ENCODE data around the gene CYLD. TPM values are rescaled to one million over a fixed set of nuclear protein-coding genes. Genes with fewer than 3 reads are reported as not detected.

Gene CYLD
- total RNA-seq: 343 and 355 TPM in 2 replicates

DNA sequence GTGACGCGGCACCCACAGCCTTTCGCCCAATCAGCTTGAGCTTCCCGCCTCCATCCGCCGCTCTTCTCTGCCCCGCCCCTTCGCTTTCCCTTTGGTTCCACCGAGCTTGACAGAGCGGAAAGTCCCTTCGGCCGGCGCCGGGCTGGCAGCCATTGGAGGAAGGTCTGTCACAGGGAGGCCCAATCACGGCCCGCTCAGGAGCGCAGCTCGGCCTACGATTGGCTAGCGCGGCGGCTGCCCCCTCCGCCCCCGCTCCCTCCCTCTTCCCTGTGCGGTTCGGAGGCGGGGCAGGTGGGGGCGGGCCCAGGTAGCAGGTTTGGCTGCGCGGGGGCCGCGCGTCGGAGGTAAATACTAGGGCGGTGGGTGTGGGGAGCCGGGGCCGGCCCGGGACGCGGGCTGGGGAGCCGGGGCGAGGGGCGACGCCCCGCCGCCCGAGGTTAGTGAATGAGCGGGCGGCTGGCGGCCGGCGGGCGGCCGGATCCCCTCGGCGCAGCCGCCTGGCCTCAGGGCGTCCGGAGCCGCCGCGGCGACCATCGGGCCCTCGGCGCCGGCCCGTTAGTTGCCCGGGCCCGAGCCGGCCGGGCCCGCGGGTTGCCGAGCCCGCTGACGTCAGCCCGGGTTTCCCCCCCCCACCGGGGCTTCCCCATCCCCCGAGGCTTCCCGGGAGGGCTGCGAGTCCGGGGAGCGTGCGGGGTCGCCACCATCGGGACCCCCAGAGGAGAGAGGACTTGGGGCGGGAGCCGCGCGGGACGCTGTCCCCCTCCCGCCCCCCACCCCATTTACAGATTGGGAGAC, at the start of gene CYLD:
CYLD (plus strand) TSS at position 306 of the 795 bp plus-strand sequence. CDS start 7,613 bp downstream, outside the sequence.
- intact Hi-C loops (cut with micrococcal nuclease): loop anchor here (1.0 to 2.0 kb wide), 8 partner anchors 11 to 717 kb away; partner anchors contain the start of genes CNEP1R1 and SNX20

DNA sequence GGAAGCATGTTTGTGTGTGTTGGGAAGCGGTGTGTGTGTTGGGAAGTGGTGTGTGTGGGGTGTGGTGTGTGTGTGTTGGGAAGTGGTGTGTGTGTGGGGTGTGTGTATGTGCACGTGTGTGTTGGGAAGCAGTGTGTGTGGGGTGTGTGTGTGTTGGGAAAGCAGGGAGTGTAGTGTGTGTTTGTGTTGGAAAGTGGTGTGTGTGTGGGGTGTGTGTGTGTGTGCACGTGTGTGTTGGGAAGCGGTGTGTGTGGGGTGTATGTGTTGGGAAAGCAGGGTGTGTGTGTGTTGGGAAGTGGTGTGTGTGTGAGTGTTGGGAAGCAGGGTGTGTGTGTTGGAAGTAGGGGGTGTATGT, 49.3 kb upstream of the CYLD start:
- intact Hi-C loops (cut with micrococcal nuclease): no loop called here

DNA sequence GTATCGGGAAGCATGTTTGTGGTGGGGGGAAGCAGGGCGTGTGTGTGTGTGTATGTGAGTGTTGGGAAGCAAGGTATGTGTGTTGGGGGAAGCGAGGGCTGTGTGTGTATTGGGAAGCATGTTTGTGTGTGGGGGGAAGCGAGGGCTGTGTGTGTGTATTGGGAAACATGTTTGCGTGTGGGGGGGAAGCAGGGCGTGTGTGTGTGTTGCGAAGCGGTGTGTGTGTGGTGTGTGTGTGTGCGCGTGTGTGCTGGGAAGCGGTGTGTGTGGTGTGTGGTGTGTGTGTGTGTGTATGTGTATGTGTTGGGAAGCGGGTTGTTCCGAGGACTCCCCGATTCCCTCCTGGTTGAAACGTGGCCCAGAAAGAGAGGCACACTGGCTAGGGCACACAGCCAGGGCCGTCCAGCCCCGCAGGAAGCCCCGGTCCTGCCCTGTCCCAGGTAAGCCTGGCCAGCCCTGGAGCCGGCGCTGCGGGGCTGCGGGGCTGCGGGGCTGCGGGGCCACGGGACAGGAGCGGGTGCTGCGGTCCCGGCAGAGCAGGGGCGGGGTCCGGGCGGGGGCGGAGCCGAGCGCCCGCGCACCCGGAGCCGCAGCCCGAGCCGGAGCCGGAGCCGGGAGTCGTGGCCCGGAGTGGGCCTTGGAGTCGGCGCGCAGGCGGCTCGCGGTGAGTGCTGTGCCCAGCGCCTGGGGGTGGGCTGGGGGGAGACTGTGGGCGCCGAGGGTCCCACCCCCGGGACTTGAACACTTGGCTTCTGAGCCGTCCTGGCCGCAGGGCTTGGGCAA, 48.7 kb upstream of the CYLD start, which contains the start of gene NOD2:
NOD2 (plus strand) TSS at position 608 of the 783 bp plus-strand sequence. CDS start 5,890 bp downstream, outside the sequence.
- intact Hi-C loops (cut with micrococcal nuclease): no loop called here

DNA sequence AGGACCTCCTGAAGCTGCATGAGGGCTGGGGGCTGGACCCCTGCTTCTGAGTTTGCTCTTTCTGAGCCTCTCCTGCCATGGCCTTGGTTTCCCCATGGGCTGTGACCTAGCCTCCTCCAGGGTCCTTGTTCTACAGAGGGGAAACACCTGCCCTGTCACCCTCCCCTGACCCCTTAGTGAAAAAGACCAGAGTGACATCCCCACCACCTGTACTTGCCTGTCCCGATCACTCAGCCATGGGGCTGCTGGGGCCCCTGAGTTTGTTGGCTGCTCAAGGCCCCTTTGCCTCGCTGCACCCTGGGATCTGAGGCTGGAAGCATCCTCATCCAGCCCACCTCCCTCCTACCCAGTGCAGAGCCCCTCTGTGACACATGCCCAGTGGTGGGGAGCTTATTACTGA, 47.7 kb upstream of the CYLD start:
- intact Hi-C loops (cut with micrococcal nuclease): no loop called here

DNA sequence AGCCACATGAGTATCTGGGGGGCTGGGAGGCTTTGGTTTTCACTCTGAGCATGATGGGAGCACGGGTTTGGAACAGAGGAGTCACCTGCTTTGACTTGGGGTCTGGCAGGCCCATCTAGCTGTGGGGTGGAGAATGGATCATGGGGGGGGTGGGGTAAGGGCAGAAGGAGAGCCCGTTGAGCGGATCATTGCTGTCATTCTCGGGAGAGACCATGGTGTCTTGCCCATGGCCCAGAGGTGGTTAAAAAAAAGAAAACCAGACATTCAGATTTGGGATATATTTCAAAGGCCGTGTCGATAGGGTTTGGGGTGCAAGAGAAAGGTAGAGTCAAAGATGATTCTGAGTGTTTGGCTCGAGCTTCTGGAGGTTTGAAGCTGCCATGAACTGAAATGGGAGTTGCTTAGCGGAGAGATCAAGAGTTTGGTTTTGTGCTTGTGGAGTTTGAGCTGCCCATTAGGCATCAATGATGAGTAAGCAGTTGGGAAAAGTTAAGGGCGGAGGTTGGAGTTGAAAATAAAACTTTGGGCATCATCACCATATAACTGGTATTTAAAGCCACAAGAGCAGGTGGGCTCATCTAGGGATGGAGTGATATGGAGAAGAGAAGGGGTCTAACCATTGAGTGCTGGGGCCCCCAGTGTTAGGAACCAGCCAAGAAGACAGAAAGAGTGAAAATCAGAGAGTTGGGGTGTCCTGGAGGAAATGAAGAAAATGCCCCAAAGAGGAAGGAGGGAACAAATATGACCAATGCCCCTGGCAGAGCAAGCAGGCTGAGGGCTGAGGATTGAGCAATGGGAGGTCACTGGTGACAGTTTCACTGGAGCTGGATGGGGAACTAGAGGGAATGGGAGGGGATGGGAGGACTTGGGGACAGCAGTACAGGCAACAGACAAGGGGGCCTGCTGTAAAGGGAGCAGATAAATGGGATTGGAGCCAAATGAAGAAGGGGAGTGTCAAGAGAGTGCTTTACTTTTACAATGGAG, 46.6 kb upstream of the CYLD start:
- intact Hi-C loops (cut with micrococcal nuclease): no loop called here

DNA sequence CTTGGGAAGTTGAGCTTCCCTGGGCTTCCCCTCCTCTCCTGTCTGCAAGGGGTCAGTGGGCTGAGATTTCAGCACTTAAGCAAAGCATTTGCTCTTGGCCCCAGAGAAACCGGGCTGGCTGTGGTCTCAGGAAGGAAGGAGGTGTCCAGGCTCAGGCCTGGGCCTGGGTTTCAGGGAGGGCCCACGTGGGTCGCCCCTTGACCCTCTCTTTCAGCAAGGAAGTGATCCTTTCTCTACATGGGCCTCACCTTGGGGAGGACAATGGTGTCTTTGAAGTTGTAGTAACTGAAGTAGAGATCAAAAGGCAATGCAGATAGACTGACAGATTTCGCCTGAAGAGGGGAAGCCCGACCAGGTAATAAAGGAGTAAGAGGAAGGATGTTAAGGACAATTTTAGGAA, 45.8 kb upstream of the CYLD start:
- intact Hi-C loops (cut with micrococcal nuclease): no loop called here

DNA sequence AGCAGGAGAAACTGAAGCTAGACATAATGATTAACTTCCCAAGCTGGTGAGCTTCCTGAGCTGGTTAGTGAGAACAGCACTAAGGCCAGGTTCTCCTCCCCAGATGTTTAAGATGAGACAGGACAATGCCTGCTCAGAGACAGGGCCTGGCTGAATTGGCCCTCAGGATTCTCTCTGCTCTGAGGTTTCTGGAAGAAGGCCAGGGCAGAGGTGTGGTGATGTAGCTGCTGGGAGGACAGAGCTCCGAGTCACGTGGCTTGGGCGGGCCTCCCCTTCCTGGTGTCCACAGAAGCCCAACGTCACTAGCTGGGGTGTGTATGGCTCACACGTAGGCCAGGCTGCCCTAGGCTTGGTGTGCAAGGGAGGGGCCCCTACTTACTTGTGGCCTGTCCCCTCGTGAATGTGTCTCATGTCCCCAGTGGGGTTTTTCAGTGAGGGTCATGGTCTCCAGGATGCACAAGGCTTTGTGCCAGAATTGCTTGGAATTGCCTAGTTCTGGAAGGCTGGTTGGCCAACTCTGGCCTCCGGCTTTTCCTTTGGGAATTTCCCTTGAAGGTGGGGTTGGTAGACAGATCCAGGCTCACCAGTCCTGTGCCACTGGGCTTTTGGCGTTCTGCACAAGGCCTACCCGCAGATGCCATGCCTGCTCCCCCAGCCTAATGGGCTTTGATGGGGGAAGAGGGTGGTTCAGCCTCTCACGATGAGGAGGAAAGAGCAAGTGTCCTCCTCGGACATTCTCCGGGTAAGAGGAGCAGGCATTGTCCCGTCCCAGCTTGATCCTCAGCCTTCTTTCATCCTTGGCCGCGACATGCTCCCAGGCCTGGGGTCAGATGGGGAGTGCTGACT, 45.1 kb upstream of the CYLD start:
- intact Hi-C loops (cut with micrococcal nuclease): no loop called here

DNA sequence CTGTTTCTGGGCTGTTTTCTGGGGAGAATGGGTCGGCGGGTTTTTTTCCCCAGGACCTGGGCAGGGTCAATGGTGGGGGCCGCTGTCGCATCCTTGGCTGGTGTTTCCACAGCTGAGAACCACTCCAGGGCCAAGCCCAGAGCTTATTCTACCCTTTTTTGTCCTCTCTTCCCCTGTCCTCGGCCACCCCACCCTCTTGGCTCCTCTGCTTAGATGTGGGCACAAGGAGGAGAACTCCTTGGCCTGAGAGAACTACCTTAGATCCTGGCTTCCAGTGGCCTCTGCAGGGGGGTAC, 44.5 kb upstream of the CYLD start:
- intact Hi-C loops (cut with micrococcal nuclease): no loop called here

DNA sequence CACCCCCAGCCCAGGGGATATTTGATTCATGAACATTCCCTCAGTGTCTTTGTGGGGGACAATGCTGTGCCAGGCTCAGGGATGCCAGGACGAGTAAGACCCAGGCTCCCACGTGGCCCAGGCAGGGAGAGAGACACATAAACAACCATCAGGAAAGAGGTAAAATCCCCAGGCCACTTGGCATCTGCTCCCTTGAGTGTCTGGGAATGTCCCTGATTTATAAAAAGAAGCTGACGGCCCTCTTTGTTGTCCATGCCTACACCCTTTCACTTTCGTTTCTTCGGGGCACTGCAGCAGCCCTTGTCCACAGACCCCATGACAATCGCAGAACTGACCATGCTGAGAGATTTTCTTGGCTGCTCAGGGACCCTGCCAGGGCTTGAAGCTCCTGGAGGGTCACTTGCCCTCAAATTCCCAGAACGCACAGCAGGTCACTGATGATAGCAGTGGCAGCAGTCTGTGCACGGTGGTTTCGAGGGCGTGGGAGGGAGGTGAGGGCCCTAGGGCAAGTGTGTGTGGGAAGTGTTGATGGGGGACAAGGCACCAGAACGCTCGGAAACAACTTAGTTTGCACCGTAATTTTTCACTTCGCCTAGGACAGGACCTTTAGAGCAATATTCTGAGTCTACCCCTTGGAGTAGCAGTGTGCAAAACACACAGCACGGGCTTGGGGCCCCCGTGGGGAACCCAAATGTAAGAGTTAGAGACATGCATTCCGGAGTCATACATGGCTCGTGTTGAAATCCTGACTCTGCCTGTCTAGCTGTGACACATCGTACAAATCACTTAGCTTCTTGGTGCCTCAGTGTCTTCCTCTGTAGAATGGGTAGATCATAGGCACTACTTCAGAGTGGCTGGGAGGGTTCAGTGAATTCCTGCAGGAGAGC, 43.8 kb upstream of the CYLD start:
- intact Hi-C loops (cut with micrococcal nuclease): loop anchor here (2.0 kb wide), 1 partner anchor 13 kb away; no protein-coding TSS in a partner anchor

DNA sequence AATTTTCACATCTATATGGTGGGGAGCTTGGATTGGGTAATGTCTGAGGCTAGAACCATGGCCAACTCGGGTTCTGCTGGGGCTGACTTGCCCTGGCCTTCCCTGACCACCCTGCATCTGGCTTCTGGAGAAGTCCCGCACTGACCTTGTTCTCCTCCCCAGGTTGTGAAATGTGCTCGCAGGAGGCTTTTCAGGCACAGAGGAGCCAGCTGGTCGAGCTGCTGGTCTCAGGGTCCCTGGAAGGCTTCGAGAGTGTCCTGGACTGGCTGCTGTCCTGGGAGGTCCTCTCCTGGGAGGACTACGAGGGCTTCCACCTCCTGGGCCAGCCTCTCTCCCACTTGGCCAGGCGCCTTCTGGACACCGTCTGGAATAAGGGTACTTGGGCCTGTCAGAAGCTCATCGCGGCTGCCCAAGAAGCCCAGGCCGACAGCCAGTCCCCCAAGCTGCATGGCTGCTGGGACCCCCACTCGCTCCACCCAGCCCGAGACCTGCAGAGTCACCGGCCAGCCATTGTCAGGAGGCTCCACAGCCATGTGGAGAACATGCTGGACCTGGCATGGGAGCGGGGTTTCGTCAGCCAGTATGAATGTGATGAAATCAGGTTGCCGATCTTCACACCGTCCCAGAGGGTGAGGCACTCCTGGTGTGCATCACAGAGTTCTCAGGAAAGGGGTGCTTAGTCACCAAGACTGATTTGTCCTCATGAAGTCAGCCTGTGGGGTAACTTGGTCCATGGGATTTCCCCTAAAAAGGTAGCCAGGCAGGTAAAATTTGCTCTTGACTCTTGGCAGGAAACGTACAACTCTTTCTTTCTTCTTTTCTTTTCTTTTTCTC, 42.3 kb upstream of the CYLD start:
- intact Hi-C loops (cut with micrococcal nuclease): loop anchor here (2.0 kb wide), 1 partner anchor 15 kb away; no protein-coding TSS in a partner anchor

DNA sequence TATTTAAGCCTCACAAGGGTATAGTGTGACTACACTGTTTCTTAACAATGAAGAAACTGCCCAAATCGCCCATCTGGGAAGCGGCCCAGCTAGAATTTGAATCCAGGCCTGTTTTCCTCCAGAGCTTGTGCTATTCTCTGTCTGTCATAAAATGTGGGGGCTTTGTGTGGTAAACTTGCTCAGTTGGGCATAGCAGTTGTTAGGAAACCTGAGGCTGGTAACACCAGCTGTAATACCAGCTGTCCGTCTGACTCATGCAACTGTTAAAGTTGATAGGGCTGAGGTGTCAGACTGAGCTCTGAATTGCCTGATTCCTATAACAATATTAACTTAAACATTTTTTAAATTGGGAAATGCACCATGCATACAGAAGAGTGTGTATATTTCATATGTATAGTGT, 39.2 kb upstream of the CYLD start:
- intact Hi-C loops (cut with micrococcal nuclease): no loop called here

DNA sequence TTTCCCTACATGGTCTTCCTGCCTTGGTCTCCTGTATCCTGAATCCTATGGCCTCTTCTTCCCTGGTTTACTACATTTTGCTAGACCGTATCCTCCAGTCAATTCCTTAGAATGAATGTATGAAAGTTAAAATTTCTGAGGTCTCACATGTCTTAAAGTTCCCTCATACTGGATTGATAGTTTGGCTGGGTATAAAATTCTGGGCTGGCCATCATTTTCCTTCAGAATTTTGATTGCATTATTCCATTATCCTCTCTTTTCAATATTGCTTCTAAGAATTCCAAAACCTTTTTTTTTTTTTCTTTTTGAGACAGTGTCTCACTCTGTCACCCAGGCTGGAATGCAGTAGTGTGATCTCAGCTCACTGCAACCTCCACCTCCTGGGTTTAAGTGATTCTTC, 37.6 kb upstream of the CYLD start:
- intact Hi-C loops (cut with micrococcal nuclease): no loop called here

DNA sequence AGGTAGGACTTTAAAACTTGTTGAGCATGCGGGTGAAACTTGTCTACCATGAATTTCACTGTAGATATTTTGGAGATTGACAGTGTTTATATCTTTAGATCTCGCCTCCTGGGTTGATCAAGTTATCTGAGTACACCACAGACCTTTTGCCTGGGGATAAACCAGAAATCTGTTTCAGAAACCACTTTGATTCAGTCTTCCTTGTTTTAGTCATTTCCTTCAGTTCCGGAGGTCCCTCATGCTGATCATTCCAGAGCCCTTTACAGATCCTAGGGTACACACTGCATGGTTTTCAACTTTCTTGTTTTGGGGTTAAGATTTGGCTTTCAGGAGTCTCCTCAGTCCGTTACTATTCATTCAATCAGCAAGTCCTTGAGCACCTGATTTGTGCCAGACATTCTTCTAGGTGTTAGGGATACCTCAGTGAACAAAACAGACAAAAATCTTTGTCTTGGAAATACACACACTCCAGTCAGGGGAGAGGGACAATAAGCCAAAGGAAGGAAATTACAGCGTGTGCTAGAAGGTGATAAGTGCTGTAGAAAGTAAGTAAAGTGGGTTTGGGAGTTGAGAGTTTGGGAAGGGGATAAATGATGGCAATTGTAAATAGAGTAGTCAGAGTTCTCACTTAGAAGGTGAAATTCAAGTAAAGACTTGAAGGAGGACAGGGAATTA, 36.3 kb upstream of the CYLD start:
- intact Hi-C loops (cut with micrococcal nuclease): no loop called here

DNA sequence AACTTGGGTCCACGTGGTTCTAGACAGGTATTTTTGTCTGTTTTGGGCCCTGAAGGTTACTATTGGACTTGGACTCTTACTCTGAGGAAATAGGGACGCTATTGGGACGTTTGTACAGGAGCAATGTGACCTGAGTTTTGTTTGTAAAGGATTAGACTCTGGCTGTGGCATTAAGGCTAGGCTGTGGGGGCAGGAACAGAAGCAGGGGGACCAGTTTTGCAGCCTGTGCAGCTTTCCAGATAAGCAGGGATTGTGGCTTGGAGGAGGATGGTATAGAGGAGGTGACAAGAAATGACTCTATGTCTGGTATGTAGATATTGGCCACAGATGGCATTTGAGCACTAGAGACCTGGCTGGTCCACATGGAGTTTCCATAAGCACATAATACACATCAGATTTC, 35.6 kb upstream of the CYLD start:
- intact Hi-C loops (cut with micrococcal nuclease): no loop called here

DNA sequence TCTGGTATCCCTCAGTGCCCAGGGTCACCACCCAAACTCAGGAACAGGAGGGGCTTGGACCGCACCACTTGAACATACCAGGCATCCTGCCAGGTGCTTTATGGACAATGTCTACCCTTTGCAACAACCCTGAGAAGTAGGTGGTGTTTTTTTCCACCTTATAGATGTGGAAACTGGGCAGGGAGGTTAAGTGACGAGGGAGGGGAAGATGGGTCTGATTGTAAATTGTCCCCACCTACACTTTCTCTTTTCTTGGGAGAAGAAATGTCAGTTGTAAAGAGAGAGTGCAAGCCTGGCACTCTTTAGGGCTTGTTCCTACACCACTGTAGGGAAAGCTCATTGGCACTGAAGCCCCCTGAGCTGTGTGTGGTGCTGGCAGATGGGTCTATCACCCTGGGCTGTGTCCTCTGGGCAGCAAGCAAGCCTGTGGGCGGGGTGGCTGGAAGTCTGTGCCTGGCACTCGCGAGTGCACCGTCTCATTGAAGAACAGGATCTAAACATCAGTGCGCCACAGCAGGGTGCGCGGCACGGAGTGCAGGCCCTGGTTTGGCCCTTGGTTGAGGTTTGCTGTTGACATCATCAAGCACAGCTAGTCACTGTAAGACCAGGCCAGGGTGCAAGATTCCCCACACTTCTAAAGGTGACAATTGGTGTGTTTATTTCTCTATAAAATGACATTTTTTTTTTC, 33.4 kb upstream of the CYLD start:
- intact Hi-C loops (cut with micrococcal nuclease): loop anchor here (2.0 kb wide), 1 partner anchor 22 kb away; no protein-coding TSS in a partner anchor

DNA sequence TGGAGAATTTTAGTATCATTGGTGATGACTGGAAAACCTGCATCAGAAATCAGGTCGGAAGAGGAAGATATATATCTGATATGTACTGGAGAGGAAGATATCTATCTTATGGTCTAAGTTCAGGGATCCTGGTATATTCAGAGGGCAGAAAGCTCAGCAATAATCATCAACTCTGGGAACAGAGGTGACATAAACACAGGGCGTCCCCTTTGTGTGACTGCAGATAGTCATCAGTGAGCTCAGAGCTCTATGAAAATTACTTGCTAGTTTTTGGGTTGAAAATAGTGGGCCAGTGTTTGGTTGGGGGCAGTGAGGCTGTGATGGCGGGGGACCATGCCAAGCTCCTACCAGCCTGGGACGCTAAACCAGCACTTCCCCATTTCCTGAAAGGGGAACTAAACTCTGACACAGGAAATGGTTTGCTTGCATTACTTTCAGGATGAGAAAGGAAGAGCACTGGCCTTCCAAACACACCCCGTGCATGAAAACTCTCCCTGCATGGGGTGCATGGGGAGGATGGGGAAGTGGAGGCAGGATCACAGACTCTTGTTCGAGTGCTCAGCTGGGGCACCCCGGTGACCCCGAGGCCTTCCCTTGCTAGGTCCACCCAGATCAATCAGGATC, 32.7 kb upstream of the CYLD start:
- intact Hi-C loops (cut with micrococcal nuclease): loop anchor here (2.0 kb wide), 1 partner anchor 22 kb away; no protein-coding TSS in a partner anchor

DNA sequence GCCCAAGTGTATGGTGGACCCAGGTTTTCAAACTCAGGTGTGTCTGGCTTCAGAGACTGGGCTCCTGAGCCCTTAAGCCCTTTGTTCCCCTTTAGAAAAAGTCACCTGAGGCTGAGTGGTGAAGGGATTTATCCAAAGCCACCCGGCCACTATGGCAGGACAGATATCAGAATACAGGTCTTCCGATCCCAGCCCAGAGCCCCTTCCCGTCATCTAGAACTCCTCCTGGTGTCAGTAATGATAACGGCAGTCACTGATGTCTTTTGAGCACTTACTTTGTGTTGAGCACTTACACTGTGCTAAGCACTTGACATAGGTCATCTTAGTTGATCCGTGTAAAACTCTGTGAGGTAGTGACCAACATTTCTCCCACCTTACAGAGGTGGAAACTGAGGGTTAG, 31.9 kb upstream of the CYLD start:
- intact Hi-C loops (cut with micrococcal nuclease): loop anchor here (2.0 kb wide), 1 partner anchor 21 kb away; no protein-coding TSS in a partner anchor
